Neural cell (in vitro differentiated cells): ENCODE measurements around the gene ATP8B1.

Experiments used
- CTCF ChIP-seq: fragments of 450-650 bp; IDR thresholded peaks from 2 replicates; pipeline ENCODE4 v1.5.1; 2014; ENCODE audit warnings: antibody characterized with exemption, mild to moderate bottlenecking, moderate library complexity; ENCODE audit not compliant: poor library complexity, severe bottlenecking
- EZH2 ChIP-seq: fragments of 200-600, 300-800 bp; shearing (Covaris generic), sonication (generic); IDR thresholded peaks from 2 replicates; pipeline ENCODE4 v1.6.1; 2014; ENCODE audit warnings: antibody characterized with exemption, low read length, borderline replicate concordance, mild to moderate bottlenecking; ENCODE audit not compliant: insufficient read depth, poor library complexity, severe bottlenecking
- MXI1 ChIP-seq: fragments of 450-650 bp; conservative IDR thresholded peaks from 2 replicates; pipeline ENCODE4 v1.6.1; 2014; ENCODE audit warnings: antibody characterized with exemption, mild to moderate bottlenecking; ENCODE audit not compliant: poor library complexity, severe bottlenecking
- POLR2AphosphoS5 ChIP-seq: IDR thresholded peaks from 2 replicates; pipeline ENCODE4 v1.6.1; 2012
- RAD21 ChIP-seq: fragments of 450-650 bp; conservative IDR thresholded peaks from 2 replicates; pipeline ENCODE4 v1.6.1; 2014; ENCODE audit warnings: antibody characterized with exemption, mild to moderate bottlenecking, moderate library complexity
- REST ChIP-seq: IDR thresholded peaks from 2 replicates; pipeline ENCODE4 v1.6.1; 2012; ENCODE audit warnings: borderline replicate concordance
- TAF1 ChIP-seq: IDR thresholded peaks from 2 replicates; pipeline ENCODE4 v1.6.1; 2012; ENCODE audit warnings: low read depth

- TF ChIP-seq CTCF (no peak), EZH2 (no peak), POLR2AphosphoS5 (no peak), REST (no peak), MXI1 (no peak), RAD21 (no peak), TAF1 (no peak)
These were observed 1.3 kb downstream of the ATP8B1 start for GRCh38 chr18:57801761-57802212.
